ENCODE data around the gene ABCC5.
A peak's percentile ranks its signal among the peaks of the same experiment; 100 is the strongest.
"Not testable (repeated sequence)": the region's sequence is repeated elsewhere in the genome, so short reads cannot be mapped to it uniquely, and the experiment has no call there.

The ABCC5 gene

GRCh38 chr3:184017672-184018423 is at the start of gene ABCC5:
ABCC5 (minus strand) TSS chr3:184017884; CDS start chr3:184014392, 3,492 bp downstream.
- DNase-seq, result peak; percentile 96

- no peak for DNase-seq
Observed at GRCh38 chr3:184066211-184066610, 48.5 kb upstream of the ABCC5 start.

GRCh38 chr3:184062637-184063036 is 45.0 kb upstream of the ABCC5 start:
- no peak for DNase-seq

- DNase-seq, result no peak
Observed at GRCh38 chr3:184059424-184059823, 41.7 kb upstream of the ABCC5 start.

GRCh38 chr3:184058029-184058428 is 40.3 kb upstream of the ABCC5 start:
- DNase-seq, result no peak

- DNase-seq, result no peak
Observed at GRCh38 chr3:184052767-184053166, 35.1 kb upstream of the ABCC5 start, which contains the start of gene HTR3C. HTR3C (plus strand) TSS chr3:184053047; CDS start chr3:184053081, 34 bp downstream.

- no peak for DNase-seq
Observed at GRCh38 chr3:184050217-184050847, 32.6 kb upstream of the ABCC5 start.

- no peak for DNase-seq
Observed at GRCh38 chr3:184045995-184046394, 28.3 kb upstream of the ABCC5 start.

- DNase-seq, result no peak
Observed at GRCh38 chr3:184042617-184043016, 24.9 kb upstream of the ABCC5 start.

- DNase-seq, result no peak
Observed at GRCh38 chr3:184040010-184040409, 22.3 kb upstream of the ABCC5 start.

GRCh38 chr3:184039414-184039813 is 21.7 kb upstream of the ABCC5 start:
- DNase-seq, result no peak

- DNase-seq, result not testable (repeated sequence)
Observed at GRCh38 chr3:184038307-184038706, 20.6 kb upstream of the ABCC5 start.

GRCh38 chr3:184037816-184038215 is 20.1 kb upstream of the ABCC5 start:
- DNase-seq, result no peak

- DNase-seq, result no peak
Observed at GRCh38 chr3:184031187-184031792, 13.6 kb upstream of the ABCC5 start, which contains the start of gene HTR3D. HTR3D (plus strand) TSS chr3:184031742; CDS start chr3:184031742, 0 bp downstream.

GRCh38 chr3:184030536-184030935 is 12.9 kb upstream of the ABCC5 start:
- DNase-seq, result no peak

- DNase-seq, result no peak
Observed at GRCh38 chr3:184029443-184029842, 11.8 kb upstream of the ABCC5 start.

- not testable (repeated sequence) for DNase-seq
Observed at GRCh38 chr3:184028275-184028890, 10.7 kb upstream of the ABCC5 start.

- not testable (repeated sequence) for DNase-seq
Observed at GRCh38 chr3:184025256-184025655, 7.6 kb upstream of the ABCC5 start.

GRCh38 chr3:184022323-184022722 is 4.6 kb upstream of the ABCC5 start:
- DNase-seq, result no peak

GRCh38 chr3:184018424-184018973 is 815 bp upstream of the ABCC5 start:
- no peak for DNase-seq

GRCh38 chr3:184016811-184017671 is 643 bp downstream of the ABCC5 start:
- DNase-seq, result peak; percentile 72

GRCh38 chr3:184016169-184016570 is 1.5 kb downstream of the ABCC5 start:
- DNase-seq, result no peak
